ENCODE results near the gene RSPH3.

RSPH3 gene

GRCh38 chr6:158993639-158994038 lies 6.4 kb downstream of the RSPH3 start:
- TF ChIP-seq FOXP2 (optimal IDR thresholded peaks at IDR 0.05; ENCODE audit: borderline replicate concordance, extremely low read depth, extremely low read length, insufficient read depth) = no peak
- TF ChIP-seq REST (IDR thresholded peaks at IDR 0.05; ENCODE audit: insufficient read depth in 1 of 2, low read depth in 2 of 2, low read length in 2 of 2) = no peak
- no peak for TF ChIP-seq TAF1 (IDR thresholded peaks at IDR 0.05; ENCODE audit: borderline replicate concordance, insufficient read depth, low read length)
- no peak for TF ChIP-seq SIN3A (IDR thresholded peaks at IDR 0.05; ENCODE audit: borderline replicate concordance, insufficient read depth, low read length)
- TF ChIP-seq POLR2AphosphoS5 (IDR thresholded peaks at IDR 0.05; ENCODE audit: low read depth, low read length) = no peak

- TF ChIP-seq FOXP2 (optimal IDR thresholded peaks at IDR 0.05; ENCODE audit: borderline replicate concordance, extremely low read depth, extremely low read length, insufficient read depth) (no peak), REST (IDR thresholded peaks at IDR 0.05; ENCODE audit: insufficient read depth in 1 of 2, low read depth in 2 of 2, low read length in 2 of 2) (no peak), TAF1 (IDR thresholded peaks at IDR 0.05; ENCODE audit: borderline replicate concordance, insufficient read depth, low read length) (no peak), SIN3A (IDR thresholded peaks at IDR 0.05; ENCODE audit: borderline replicate concordance, insufficient read depth, low read length) (no peak), POLR2AphosphoS5 (IDR thresholded peaks at IDR 0.05; ENCODE audit: low read depth, low read length) (no peak)
Observed at GRCh38 chr6:158991017-158991723, 8.8 kb downstream of the RSPH3 start.

GRCh38 chr6:158988477-158988876 lies 11.5 kb downstream of the RSPH3 start:
- no peak for TF ChIP-seq TAF1 (IDR thresholded peaks at IDR 0.05; ENCODE audit: borderline replicate concordance, insufficient read depth, low read length)
- no peak for TF ChIP-seq FOXP2 (optimal IDR thresholded peaks at IDR 0.05; ENCODE audit: borderline replicate concordance, extremely low read depth, extremely low read length, insufficient read depth)
- no peak for TF ChIP-seq REST (IDR thresholded peaks at IDR 0.05; ENCODE audit: insufficient read depth in 1 of 2, low read depth in 2 of 2, low read length in 2 of 2)
- no peak for TF ChIP-seq POLR2AphosphoS5 (IDR thresholded peaks at IDR 0.05; ENCODE audit: low read depth, low read length)
- no peak for TF ChIP-seq SIN3A (IDR thresholded peaks at IDR 0.05; ENCODE audit: borderline replicate concordance, insufficient read depth, low read length)

DNA sequence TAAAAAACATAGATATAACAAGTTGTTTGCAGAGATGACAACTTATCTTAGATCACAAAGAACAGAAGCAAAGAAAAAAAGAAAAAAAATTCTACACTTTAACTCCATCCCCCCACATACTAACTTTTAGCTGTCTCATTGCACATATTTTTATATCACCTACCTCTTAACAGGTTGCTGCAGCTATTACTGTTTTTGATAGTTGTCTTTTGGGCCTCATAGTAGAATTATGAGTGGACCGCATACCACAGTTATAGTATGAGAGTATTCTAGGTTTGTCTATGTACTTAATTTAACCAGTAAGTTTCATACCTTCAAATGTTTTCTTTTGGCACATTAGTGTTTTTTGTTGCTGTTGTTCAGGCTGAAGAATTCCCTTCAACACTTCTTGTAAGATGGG lies 12.3 kb downstream of the RSPH3 start:
- TF ChIP-seq SIN3A (IDR thresholded peaks at IDR 0.05; ENCODE audit: borderline replicate concordance, insufficient read depth, low read length) = no peak
- TF ChIP-seq FOXP2 (optimal IDR thresholded peaks at IDR 0.05; ENCODE audit: borderline replicate concordance, extremely low read depth, extremely low read length, insufficient read depth) = no peak
- TF ChIP-seq TAF1 (IDR thresholded peaks at IDR 0.05; ENCODE audit: borderline replicate concordance, insufficient read depth, low read length) = no peak
- no peak for TF ChIP-seq POLR2AphosphoS5 (IDR thresholded peaks at IDR 0.05; ENCODE audit: low read depth, low read length)
- no peak for TF ChIP-seq REST (IDR thresholded peaks at IDR 0.05; ENCODE audit: insufficient read depth in 1 of 2, low read depth in 2 of 2, low read length in 2 of 2)

All from PFSK-1 (cell line).